ENCODE data around the gene PDE7B. TPM values are rescaled to one million over a fixed set of nuclear protein-coding genes. Genes with fewer than 3 reads are reported as not detected.
A peak's percentile ranks its signal among the peaks of the same experiment; 100 is the strongest.

The PDE7B gene
- total RNA-seq, 2 experiments from 2014 or later: 0.29 to 0.34 TPM

DNA sequence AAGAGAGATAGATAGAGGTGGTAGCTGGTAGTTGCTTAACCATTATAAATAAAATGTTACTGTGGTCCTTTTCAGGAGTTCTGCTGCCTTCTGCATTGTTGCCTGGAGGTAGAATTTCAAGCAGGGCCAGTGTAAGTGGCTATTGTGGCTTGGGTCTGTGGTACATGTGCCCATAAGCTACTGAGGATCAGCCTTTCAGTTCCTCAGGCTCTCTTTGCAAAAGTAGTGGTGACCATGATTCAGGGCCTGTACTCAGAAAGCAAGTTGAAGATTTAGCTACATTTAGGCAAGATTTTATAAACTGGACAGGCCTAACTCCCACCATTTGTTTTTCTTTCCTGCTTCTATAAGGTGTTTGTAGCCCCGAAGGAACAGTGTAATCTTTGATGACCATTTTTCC, 199.0 kb downstream of the PDE7B start:
- DNase-seq (no peak), ATAC-seq (no peak)
- peak overlapping the region; percentile 8 for H3K27ac Mint-ChIP-seq
- H3K36me3 Mint-ChIP-seq (ENCODE audit: low read depth): no peaks in the 10 kb centered on the region
- peaks cover 12% of the 10 kb centered on the region for H3K4me1 Mint-ChIP-seq (ENCODE audit: low read depth)
- POLR2A ChIA-PET: no interaction called here
- H3K9me3 Mint-ChIP-seq (ENCODE audit: insufficient read depth): no peaks in the 10 kb centered on the region
- CTCF ChIA-PET: interaction anchor here (1.3 to 1.5 kb wide), 2 partner anchors 18 to 141 kb away, joined by 3 to 4 read pairs; no protein-coding TSS in a partner anchor
- H3K27me3 Mint-ChIP-seq (ENCODE audit: low read depth): peaks cover 2% of the 10 kb centered on the region
- no peak overlapping the region for H3K4me3 Mint-ChIP-seq

GRCh38 chr6:136051140-136051775, 199.8 kb downstream of the PDE7B start:
- H3K4me1 Mint-ChIP-seq (ENCODE audit: low read depth): peaks cover 12% of the 10 kb centered on the region
- no peaks in the 10 kb centered on the region for H3K9me3 Mint-ChIP-seq (ENCODE audit: insufficient read depth)
- no peak overlapping the region for H3K4me3 Mint-ChIP-seq
- no peaks in the 10 kb centered on the region for H3K27me3 Mint-ChIP-seq (ENCODE audit: low read depth)
- H3K36me3 Mint-ChIP-seq (ENCODE audit: low read depth): no peaks in the 10 kb centered on the region
- H3K27ac Mint-ChIP-seq: no peak overlapping the region
- ATAC-seq (peak; percentile 33), DNase-seq (no peak)
- CTCF ChIA-PET: interaction anchor here (1.3 to 1.5 kb wide), 2 partner anchors 19 to 142 kb away, joined by 3 to 4 read pairs; no protein-coding TSS in a partner anchor
- POLR2A ChIA-PET: no interaction called here

DNA sequence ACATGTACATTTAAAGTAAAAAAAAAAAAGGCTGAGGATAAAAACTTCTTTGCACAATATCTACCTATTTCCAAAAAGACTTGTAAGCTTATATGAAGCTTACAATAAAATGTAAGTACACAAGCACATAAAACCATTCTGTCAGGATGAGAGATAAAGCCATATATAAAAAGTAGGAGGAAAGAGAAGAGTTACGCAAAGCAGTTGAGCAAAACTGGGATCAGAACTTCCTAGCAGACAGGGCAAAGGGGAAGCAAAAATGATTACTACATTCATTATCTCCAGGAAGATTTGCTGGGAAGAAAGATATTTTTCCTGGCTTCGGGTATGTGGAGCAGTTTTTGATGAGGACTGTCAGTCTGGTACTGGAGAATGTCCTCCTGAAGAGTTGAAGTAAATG, 200.5 kb downstream of the PDE7B start:
- Mint-ChIP-seq H3K36me3 (ENCODE audit: low read depth) (no peaks in the 10 kb centered on the region), H3K4me1 (ENCODE audit: low read depth) (peaks cover 12% of the 10 kb centered on the region), H3K4me3 (no peak overlapping the region), H3K27ac (no peak overlapping the region), H3K9me3 (ENCODE audit: insufficient read depth) (no peaks in the 10 kb centered on the region), H3K27me3 (ENCODE audit: low read depth) (no peaks in the 10 kb centered on the region)
- DNase-seq (no peak), ATAC-seq (no peak)
- ChIA-PET CTCF (interaction anchor here (1.3 to 1.5 kb wide), 2 partner anchors 20 to 142 kb away, joined by 3 to 4 read pairs; no protein-coding TSS in a partner anchor), POLR2A (no interaction called here)

GRCh38 chr6:136058852-136059251, 207.4 kb downstream of the PDE7B start:
- ATAC-seq: no peak

GRCh38 chr6:136059308-136059707, 207.8 kb downstream of the PDE7B start:
- peaks cover 3% of the 10 kb centered on the region for H3K27me3 Mint-ChIP-seq (ENCODE audit: low read depth)
- H3K27ac Mint-ChIP-seq: no peak overlapping the region
- CTCF ChIA-PET: no interaction called here
- ATAC-seq (no peak), DNase-seq (no peak)
- no peaks in the 10 kb centered on the region for H3K36me3 Mint-ChIP-seq (ENCODE audit: low read depth)
- no peak overlapping the region for H3K4me3 Mint-ChIP-seq
- no peaks in the 10 kb centered on the region for H3K4me1 Mint-ChIP-seq (ENCODE audit: low read depth)
- no peaks in the 10 kb centered on the region for H3K9me3 Mint-ChIP-seq (ENCODE audit: insufficient read depth)
- POLR2A ChIA-PET: no interaction called here

More at GRCh38 chr6:136058852-136059251, 207.4 kb downstream of the PDE7B start:
- Mint-ChIP-seq H3K4me1 (ENCODE audit: low read depth) (no peaks in the 10 kb centered on the region), H3K9me3 (ENCODE audit: insufficient read depth) (no peaks in the 10 kb centered on the region), H3K4me3 (no peak overlapping the region), H3K27me3 (ENCODE audit: low read depth) (peaks cover 3% of the 10 kb centered on the region), H3K36me3 (ENCODE audit: low read depth) (no peaks in the 10 kb centered on the region), H3K27ac (no peak overlapping the region)
- ChIA-PET CTCF (no interaction called here), POLR2A (no interaction called here)
- no peak for DNase-seq

GRCh38 chr6:136060052-136060451, 208.6 kb downstream of the PDE7B start:
- ATAC-seq (no peak), DNase-seq (no peak)
- no peaks in the 10 kb centered on the region for H3K4me1 Mint-ChIP-seq (ENCODE audit: low read depth)
- POLR2A ChIA-PET: no interaction called here
- peaks cover 3% of the 10 kb centered on the region for H3K27me3 Mint-ChIP-seq (ENCODE audit: low read depth)
- H3K4me3 Mint-ChIP-seq: no peak overlapping the region
- CTCF ChIA-PET: no interaction called here
- no peak overlapping the region for H3K27ac Mint-ChIP-seq
- H3K36me3 Mint-ChIP-seq (ENCODE audit: low read depth): no peaks in the 10 kb centered on the region
- H3K9me3 Mint-ChIP-seq (ENCODE audit: insufficient read depth): no peaks in the 10 kb centered on the region

DNA sequence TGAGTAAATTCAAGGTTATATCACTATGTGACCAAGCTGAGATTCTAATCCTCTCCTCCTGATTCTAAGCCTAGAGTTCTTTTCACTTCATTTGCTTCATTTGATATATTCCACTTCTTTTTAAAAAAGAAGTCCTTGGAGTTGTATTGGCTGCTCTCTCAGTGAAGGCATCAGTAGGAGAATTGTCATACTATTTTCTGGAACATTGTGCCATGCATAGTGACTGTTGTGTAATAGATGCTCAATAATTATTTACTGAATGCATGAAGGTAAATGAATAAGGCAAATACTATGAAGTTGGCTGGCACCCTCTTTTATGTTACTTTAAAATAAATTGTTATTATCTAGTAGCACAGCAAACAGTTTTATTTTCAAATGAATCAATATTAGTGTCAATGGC, 209.3 kb downstream of the PDE7B start:
- no peak for ATAC-seq
- Mint-ChIP-seq H3K4me1 (ENCODE audit: low read depth) (no peaks in the 10 kb centered on the region), H3K27ac (no peak overlapping the region), H3K27me3 (ENCODE audit: low read depth) (peaks cover 3% of the 10 kb centered on the region), H3K4me3 (no peak overlapping the region), H3K36me3 (ENCODE audit: low read depth) (no peaks in the 10 kb centered on the region), H3K9me3 (ENCODE audit: insufficient read depth) (no peaks in the 10 kb centered on the region)
- DNase-seq: no peak
- ChIA-PET POLR2A (no interaction called here), CTCF (no interaction called here)

- H3K36me3 Mint-ChIP-seq (ENCODE audit: low read depth): no peaks in the 10 kb centered on the region
- H3K9me3 Mint-ChIP-seq (ENCODE audit: insufficient read depth): no peaks in the 10 kb centered on the region
- ATAC-seq (no peak), DNase-seq (no peak)
- H3K4me1 Mint-ChIP-seq (ENCODE audit: low read depth): no peaks in the 10 kb centered on the region
- POLR2A ChIA-PET: no interaction called here
- peaks cover 3% of the 10 kb centered on the region for H3K27me3 Mint-ChIP-seq (ENCODE audit: low read depth)
- no peak overlapping the region for H3K27ac Mint-ChIP-seq
- no peak overlapping the region for H3K4me3 Mint-ChIP-seq
- CTCF ChIA-PET: no interaction called here
These were observed 210.2 kb downstream of the PDE7B start for GRCh38 chr6:136061701-136062100.

GRCh38 chr6:136063096-136063495, 211.6 kb downstream of the PDE7B start:
- Mint-ChIP-seq H3K9me3 (ENCODE audit: insufficient read depth) (no peaks in the 10 kb centered on the region), H3K36me3 (ENCODE audit: low read depth) (no peaks in the 10 kb centered on the region), H3K27ac (no peak overlapping the region), H3K4me3 (no peak overlapping the region), H3K4me1 (ENCODE audit: low read depth) (no peaks in the 10 kb centered on the region), H3K27me3 (ENCODE audit: low read depth) (peaks cover 3% of the 10 kb centered on the region)
- ATAC-seq: no peak
- DNase-seq: no peak
- POLR2A ChIA-PET: no interaction called here
- CTCF ChIA-PET: no interaction called here

GRCh38 chr6:136066005-136066404, 214.5 kb downstream of the PDE7B start:
- ATAC-seq (no peak), DNase-seq (no peak)
- Mint-ChIP-seq H3K9me3 (ENCODE audit: insufficient read depth) (no peaks in the 10 kb centered on the region), H3K27ac (no peak overlapping the region), H3K4me3 (no peak overlapping the region), H3K27me3 (ENCODE audit: low read depth) (peaks cover 3% of the 10 kb centered on the region), H3K36me3 (ENCODE audit: low read depth) (no peaks in the 10 kb centered on the region), H3K4me1 (ENCODE audit: low read depth) (no peaks in the 10 kb centered on the region)
- POLR2A ChIA-PET: no interaction called here
- CTCF ChIA-PET: no interaction called here

DNA sequence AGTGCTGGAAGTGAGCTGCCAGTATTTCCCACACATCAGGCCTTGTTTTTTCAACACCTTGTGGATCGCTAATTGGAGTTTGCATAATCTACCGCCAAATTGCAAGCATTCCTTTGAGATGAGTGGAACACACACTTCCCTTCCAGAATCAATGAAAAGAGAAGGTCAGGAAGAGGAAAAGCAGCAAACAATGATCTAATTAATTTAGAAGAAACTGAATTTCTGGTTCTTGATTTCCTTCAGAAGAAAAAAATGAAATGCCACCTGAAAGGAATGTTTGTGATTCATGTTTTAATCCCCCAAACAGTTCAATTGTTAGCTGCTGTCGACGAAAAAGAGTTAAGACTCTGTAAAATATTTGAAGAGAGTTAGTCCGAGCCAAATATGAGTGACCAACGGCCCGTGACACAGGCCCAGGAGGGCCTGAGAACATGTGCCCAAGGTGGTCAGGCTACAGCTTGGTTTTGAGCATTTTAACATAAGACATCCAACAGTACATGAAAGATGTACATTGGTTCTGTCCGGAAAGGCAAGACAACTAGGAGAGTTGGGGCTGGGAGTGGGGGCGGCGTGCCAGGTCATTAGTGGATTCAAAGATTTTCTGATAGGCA, 216.3 kb downstream of the PDE7B start:
- no peak overlapping the region for H3K4me3 Mint-ChIP-seq
- H3K4me1 Mint-ChIP-seq (ENCODE audit: low read depth): no peaks in the 10 kb centered on the region
- H3K27ac Mint-ChIP-seq: no peak overlapping the region
- H3K9me3 Mint-ChIP-seq (ENCODE audit: insufficient read depth): no peaks in the 10 kb centered on the region
- H3K36me3 Mint-ChIP-seq (ENCODE audit: low read depth): no peaks in the 10 kb centered on the region
- POLR2A ChIA-PET: no interaction called here
- ATAC-seq (no peak), DNase-seq (no peak)
- H3K27me3 Mint-ChIP-seq (ENCODE audit: low read depth): peaks cover 3% of the 10 kb centered on the region
- CTCF ChIA-PET: no interaction called here

DNA sequence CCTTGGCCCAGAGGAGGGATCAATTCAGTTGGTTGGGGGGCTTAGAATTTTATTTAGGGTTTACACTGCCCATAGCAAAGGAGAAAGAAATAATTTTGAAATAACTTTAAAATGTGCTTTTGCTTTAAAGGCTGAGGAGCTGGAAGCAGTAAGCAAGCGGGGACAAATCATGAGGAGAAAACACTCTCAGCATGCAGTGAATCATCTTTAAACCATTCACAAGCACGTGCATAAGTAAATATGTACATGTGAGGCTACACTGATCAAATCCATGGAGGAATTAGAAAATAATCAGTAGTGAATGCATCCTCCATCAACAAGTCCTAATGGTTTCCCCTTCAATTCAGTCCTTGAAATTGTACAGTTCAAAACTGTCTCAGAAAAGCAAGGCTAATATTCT, 217.6 kb downstream of the PDE7B start:
- Mint-ChIP-seq H3K4me3 (no peak overlapping the region), H3K9me3 (ENCODE audit: insufficient read depth) (no peaks in the 10 kb centered on the region), H3K27ac (no peak overlapping the region), H3K27me3 (ENCODE audit: low read depth) (no peaks in the 10 kb centered on the region), H3K4me1 (ENCODE audit: low read depth) (no peaks in the 10 kb centered on the region), H3K36me3 (ENCODE audit: low read depth) (no peaks in the 10 kb centered on the region)
- DNase-seq (no peak), ATAC-seq (no peak)
- POLR2A ChIA-PET: no interaction called here
- CTCF ChIA-PET: no interaction called here

GRCh38 chr6:136070815-136071214, 219.3 kb downstream of the PDE7B start:
- Mint-ChIP-seq H3K4me1 (ENCODE audit: low read depth) (no peaks in the 10 kb centered on the region), H3K36me3 (ENCODE audit: low read depth) (no peaks in the 10 kb centered on the region), H3K27me3 (ENCODE audit: low read depth) (no peaks in the 10 kb centered on the region), H3K4me3 (no peak overlapping the region), H3K27ac (no peak overlapping the region), H3K9me3 (ENCODE audit: insufficient read depth) (no peaks in the 10 kb centered on the region)
- no peak for ATAC-seq
- no peak for DNase-seq
- ChIA-PET POLR2A (no interaction called here), CTCF (no interaction called here)

Measured in activated CD8-positive, alpha-beta T cell treated with anti-CD3 and anti-CD28 coated beads, Interleukin-2, amount 10 ng/mL, durations not matched to agents 7 days and 5 days (primary cell).